Measurements from ENCODE around the gene CBLB.
A peak's percentile ranks its signal among the peaks of the same experiment; 100 is the strongest.

Gene CBLB

DNA sequence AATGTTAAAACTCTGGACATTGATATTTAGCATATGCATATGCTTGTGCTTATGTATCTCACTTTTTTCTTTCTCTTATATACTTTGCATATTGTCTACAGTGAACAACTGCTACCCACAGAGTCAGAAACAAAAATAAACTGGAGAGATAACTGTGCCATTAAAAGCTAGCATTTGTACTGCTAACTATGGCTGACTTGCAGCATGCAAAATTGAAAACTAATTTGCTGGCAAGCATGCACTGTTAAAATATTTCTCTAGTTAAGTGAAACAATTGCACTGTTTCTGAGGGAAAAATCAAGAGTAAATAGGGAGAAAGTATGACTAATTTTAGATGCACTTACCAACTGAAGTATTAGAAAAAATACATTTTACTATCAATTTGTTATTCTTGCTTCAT is 177.8 kb downstream of the CBLB start:
- Histone ChIP-seq H3K4me3 (ENCODE audit: low read depth in 1 of 2, low read length in 2 of 2) (no peak overlapping the region), H3K9ac (ENCODE audit: low read depth, low read length) (no peak overlapping the region), H3K27ac (ENCODE audit: low read length) (no peak overlapping the region), H3K4me2 (ENCODE audit: insufficient read depth, low read length) (no peak overlapping the region), H2AFZ (ENCODE audit: low read depth, low read length) (no peak overlapping the region), H3K4me1 (ENCODE audit: insufficient read depth, low read length) (no peaks in the 10 kb centered on the region), H3K9me3 (ENCODE audit: insufficient read depth, low read length, severe bottlenecking) (no peaks in the 10 kb centered on the region), H3K36me3 (ENCODE audit: insufficient read depth, low read length) (peaks cover 8% of the 10 kb centered on the region; the same call in 1 of the 2 replicates), H3K27me3 (ENCODE audit: insufficient read depth, low read length, poor library complexity) (no peaks in the 10 kb centered on the region), H4K20me1 (ENCODE audit: insufficient read depth, low read length) (no peaks in the 10 kb centered on the region), H3K79me2 (ENCODE audit: insufficient read depth, low read length) (no peaks in the 10 kb centered on the region)
- no peak for ATAC-seq (ENCODE audit: insufficient read depth, low read depth)
- TF ChIP-seq, protein P1, sequence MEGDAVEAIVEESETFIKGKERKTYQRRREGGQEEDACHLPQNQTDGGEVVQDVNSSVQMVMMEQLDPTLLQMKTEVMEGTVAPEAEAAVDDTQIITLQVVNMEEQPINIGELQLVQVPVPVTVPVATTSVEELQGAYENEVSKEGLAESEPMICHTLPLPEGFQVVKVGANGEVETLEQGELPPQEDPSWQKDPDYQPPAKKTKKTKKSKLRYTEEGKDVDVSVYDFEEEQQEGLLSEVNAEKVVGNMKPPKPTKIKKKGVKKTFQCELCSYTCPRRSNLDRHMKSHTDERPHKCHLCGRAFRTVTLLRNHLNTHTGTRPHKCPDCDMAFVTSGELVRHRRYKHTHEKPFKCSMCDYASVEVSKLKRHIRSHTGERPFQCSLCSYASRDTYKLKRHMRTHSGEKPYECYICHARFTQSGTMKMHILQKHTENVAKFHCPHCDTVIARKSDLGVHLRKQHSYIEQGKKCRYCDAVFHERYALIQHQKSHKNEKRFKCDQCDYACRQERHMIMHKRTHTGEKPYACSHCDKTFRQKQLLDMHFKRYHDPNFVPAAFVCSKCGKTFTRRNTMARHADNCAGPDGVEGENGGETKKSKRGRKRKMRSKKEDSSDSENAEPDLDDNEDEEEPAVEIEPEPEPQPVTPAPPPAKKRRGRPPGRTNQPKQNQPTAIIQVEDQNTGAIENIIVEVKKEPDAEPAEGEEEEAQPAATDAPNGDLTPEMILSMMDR (IDR thresholded peaks at IDR 0.05; ENCODE audit: borderline replicate concordance, extremely low read depth, low read length, poor library complexity, severe bottlenecking) = no peak
- no peak for TF ChIP-seq EZH2 (IDR thresholded peaks at IDR 0.05; ENCODE audit: borderline replicate concordance, low read depth, low read length, severe bottlenecking)
- no peak for DNase-seq

DNA sequence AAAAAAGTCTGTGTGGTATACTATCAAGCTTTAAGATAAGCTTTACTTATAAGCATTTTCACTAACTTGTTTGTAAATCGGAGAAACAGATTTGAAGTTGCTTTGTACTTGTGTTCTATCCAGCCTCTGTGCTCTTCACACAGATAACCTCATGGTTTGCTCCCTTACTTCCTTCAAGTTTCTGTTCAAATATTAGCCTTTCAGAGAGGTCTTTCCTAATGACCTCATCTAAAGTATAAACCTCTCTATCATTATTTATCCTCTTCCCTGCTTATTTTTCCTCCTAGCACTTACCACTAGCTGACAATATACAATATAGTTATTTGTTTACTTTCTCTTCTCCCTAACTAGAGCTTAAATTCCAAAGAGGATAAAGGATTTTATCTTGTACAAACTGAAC is 180.0 kb downstream of the CBLB start:
- Histone ChIP-seq H2AFZ (ENCODE audit: low read depth, low read length) (no peak overlapping the region), H3K79me2 (ENCODE audit: insufficient read depth, low read length) (no peaks in the 10 kb centered on the region), H3K4me3 (ENCODE audit: low read depth in 1 of 2, low read length in 2 of 2) (no peak overlapping the region), H3K27ac (ENCODE audit: low read length) (no peak overlapping the region), H3K4me2 (ENCODE audit: insufficient read depth, low read length) (no peak overlapping the region), H3K9ac (ENCODE audit: low read depth, low read length) (no peak overlapping the region), H4K20me1 (ENCODE audit: insufficient read depth, low read length) (no peaks in the 10 kb centered on the region), H3K4me1 (ENCODE audit: insufficient read depth, low read length) (no peaks in the 10 kb centered on the region), H3K36me3 (ENCODE audit: insufficient read depth, low read length) (peaks cover 11% of the 10 kb centered on the region; the same call in 1 of the 2 replicates), H3K9me3 (ENCODE audit: insufficient read depth, low read length, severe bottlenecking) (no peaks in the 10 kb centered on the region), H3K27me3 (ENCODE audit: insufficient read depth, low read length, poor library complexity) (no peaks in the 10 kb centered on the region)
- DNase-seq (no peak), ATAC-seq (ENCODE audit: insufficient read depth, low read depth) (no peak)
- TF ChIP-seq, protein P1 (IDR thresholded peaks at IDR 0.05; ENCODE audit: borderline replicate concordance, extremely low read depth, low read length, poor library complexity, severe bottlenecking) = no peak
- TF ChIP-seq EZH2 (IDR thresholded peaks at IDR 0.05; ENCODE audit: borderline replicate concordance, low read depth, low read length, severe bottlenecking) = no peak

DNA sequence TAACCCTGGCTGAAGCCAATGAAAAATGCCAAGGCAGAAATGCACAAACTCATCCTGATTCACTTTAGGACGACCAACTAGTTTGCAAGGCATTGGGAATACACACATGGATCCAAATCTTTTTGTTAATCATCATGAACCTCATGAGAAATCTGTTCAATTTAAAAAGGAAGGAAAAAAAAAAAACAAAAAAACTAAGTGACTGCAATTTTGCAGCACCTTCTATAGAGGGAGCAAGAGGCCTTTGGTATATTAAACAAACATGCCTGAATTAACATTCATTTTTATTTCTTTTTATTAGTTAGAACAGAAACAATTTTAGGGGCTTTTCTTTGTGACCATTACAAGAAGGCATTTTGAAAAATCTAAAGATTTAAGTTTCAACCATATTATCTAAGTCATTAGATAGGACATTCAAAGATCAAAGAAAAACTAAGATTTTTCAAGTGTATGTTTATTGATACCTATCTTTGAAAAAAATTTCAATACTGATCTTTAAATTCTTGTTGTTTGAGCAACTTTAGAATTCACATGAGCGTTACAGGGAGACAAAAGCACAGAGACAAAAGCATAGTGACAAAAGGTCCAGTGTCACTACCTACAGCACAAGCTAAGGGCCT is 182.4 kb downstream of the CBLB start:
- Histone ChIP-seq H2AFZ (ENCODE audit: low read depth, low read length) (no peak overlapping the region), H3K9me3 (ENCODE audit: insufficient read depth, low read length, severe bottlenecking) (no peaks in the 10 kb centered on the region), H3K79me2 (ENCODE audit: insufficient read depth, low read length) (no peaks in the 10 kb centered on the region), H3K9ac (ENCODE audit: low read depth, low read length) (no peak overlapping the region), H3K36me3 (ENCODE audit: insufficient read depth, low read length) (0 out of 2 replicates have a peak, but pooled peaks cover 5% of the 10 kb centered on the region), H3K27me3 (ENCODE audit: insufficient read depth, low read length, poor library complexity) (no peaks in the 10 kb centered on the region), H3K4me3 (ENCODE audit: low read depth in 1 of 2, low read length in 2 of 2) (no peak overlapping the region), H3K4me1 (ENCODE audit: insufficient read depth, low read length) (no peaks in the 10 kb centered on the region), H3K27ac (ENCODE audit: low read length) (no peak overlapping the region), H3K4me2 (ENCODE audit: insufficient read depth, low read length) (no peak overlapping the region), H4K20me1 (ENCODE audit: insufficient read depth, low read length) (no peaks in the 10 kb centered on the region)
- TF ChIP-seq, protein P1 (IDR thresholded peaks at IDR 0.05; ENCODE audit: borderline replicate concordance, extremely low read depth, low read length, poor library complexity, severe bottlenecking) = peak; percentile 81
- no peak for TF ChIP-seq EZH2 (IDR thresholded peaks at IDR 0.05; ENCODE audit: borderline replicate concordance, low read depth, low read length, severe bottlenecking)
- ATAC-seq (ENCODE audit: insufficient read depth, low read depth) (no peak), DNase-seq (no peak)
